ENCODE results near the gene PACSIN3.
A peak's percentile ranks its signal among the peaks of the same experiment; 100 is the strongest.

DNA sequence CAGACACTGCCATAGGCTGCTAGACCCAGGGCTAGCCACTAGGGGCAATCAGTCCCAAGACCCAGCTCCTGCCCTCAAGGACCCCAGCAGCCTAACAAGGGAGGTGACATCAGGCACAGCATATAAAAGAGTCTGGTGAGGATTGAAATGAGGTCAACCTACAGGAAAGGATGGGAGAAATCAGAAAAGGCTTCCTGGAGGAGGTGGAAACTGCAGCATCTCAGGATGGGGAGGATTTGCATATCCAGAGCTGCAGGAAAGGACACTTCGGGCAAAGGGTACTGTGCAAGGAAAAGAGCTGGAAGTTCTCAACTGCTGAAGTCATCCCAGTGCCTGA, 6.6 kb downstream of the PACSIN3 start:
- TF ChIP-seq, protein P1, sequence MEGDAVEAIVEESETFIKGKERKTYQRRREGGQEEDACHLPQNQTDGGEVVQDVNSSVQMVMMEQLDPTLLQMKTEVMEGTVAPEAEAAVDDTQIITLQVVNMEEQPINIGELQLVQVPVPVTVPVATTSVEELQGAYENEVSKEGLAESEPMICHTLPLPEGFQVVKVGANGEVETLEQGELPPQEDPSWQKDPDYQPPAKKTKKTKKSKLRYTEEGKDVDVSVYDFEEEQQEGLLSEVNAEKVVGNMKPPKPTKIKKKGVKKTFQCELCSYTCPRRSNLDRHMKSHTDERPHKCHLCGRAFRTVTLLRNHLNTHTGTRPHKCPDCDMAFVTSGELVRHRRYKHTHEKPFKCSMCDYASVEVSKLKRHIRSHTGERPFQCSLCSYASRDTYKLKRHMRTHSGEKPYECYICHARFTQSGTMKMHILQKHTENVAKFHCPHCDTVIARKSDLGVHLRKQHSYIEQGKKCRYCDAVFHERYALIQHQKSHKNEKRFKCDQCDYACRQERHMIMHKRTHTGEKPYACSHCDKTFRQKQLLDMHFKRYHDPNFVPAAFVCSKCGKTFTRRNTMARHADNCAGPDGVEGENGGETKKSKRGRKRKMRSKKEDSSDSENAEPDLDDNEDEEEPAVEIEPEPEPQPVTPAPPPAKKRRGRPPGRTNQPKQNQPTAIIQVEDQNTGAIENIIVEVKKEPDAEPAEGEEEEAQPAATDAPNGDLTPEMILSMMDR (conservative IDR thresholded peaks at IDR 0.05 in 1 of 2, IDR thresholded peaks at IDR 0.05 in 1 of 2; ENCODE audit: low read depth in 1 of 2, low read length in 2 of 2): peak; percentile 53 to 70
- no peak for TF ChIP-seq EZH2 (IDR thresholded peaks at IDR 0.05; ENCODE audit: low read length, missing control alignments)
